Activated CD8-positive, alpha-beta T cell treated with anti-CD3 and anti-CD28 coated beads for 36 hours (primary cell): ENCODE results near the gene BICD1. TPM values are rescaled to one million over a fixed set of nuclear protein-coding genes. Genes with fewer than 3 reads are reported as not detected.
"Not testable (repeated sequence)": the region's sequence is repeated elsewhere in the genome, so short reads cannot be mapped to it uniquely, and the experiment has no call there.

Source experiments
- ATAC-seq: fragments of 200-7000 bp; cut with Tn5 transposase; one replicate; pipeline ENCODE4 v1.10.0; 2021; ENCODE audit warnings: mild to moderate bottlenecking, moderate library complexity
- CTCF ChIA-PET: fragments of 350-600 bp; sonication (Branson Sonifier 250); formaldehyde crosslinking; loops from one replicate; lab custom pipeline; 2021; ENCODE audit warnings: antibody characterized with exemption; lab: Charles Lee
- POLR2A ChIA-PET: fragments of 350-600 bp; sonication (Branson Sonifier 250); formaldehyde crosslinking; loops from one replicate; lab custom pipeline; 2021; ENCODE audit warnings: antibody characterized with exemption; lab: Charles Lee
- DNase-seq: peaks from one replicate; pipeline ENCODE4 v3.0.0-alpha.2; 2020
- H3K27ac Mint-ChIP-seq: one replicate; pipeline ENCODE4 v1.8.0; 2021; ENCODE audit warnings: mild to moderate bottlenecking, mixed read lengths
- H3K27me3 Mint-ChIP-seq: one replicate; pipeline ENCODE4 v1.8.0; 2021; ENCODE audit warnings: mixed read lengths
- H3K36me3 Mint-ChIP-seq: one replicate; pipeline ENCODE4 v1.8.0; 2021; ENCODE audit warnings: low read depth, mixed read lengths
- H3K4me1 Mint-ChIP-seq: one replicate; pipeline ENCODE4 v1.8.0; 2021; ENCODE audit warnings: low read depth, mixed read lengths
- H3K4me3 Mint-ChIP-seq: one replicate; pipeline ENCODE4 v1.8.0; 2021; ENCODE audit warnings: mild to moderate bottlenecking, moderate library complexity, mixed read lengths
- H3K9me3 Mint-ChIP-seq: one replicate; pipeline ENCODE4 v1.8.0; 2021; ENCODE audit warnings: mixed read lengths
- CTCF ChIP-seq: fragments of 200-600 bp; IDR thresholded peaks from one replicate; pipeline ENCODE4 v1.8.0; 2022; ENCODE audit warnings: antibody characterized with exemption, mild to moderate bottlenecking
- intact Hi-C: fragments of 100-400 bp; cut with micrococcal nuclease; formaldehyde crosslinking; loops from one replicate; pipeline ENCODE4 v1.10.0; 2022
- total RNA-seq, 2 experiments: library from RNA; stranded (reverse); gene quantifications; one replicate each; pipeline ENCODE4 v1.2.3, GENCODE V29; 2021

Gene BICD1
- total RNA-seq, 2 experiments from 2014 or later: 12.5 to 13.2 TPM

DNA sequence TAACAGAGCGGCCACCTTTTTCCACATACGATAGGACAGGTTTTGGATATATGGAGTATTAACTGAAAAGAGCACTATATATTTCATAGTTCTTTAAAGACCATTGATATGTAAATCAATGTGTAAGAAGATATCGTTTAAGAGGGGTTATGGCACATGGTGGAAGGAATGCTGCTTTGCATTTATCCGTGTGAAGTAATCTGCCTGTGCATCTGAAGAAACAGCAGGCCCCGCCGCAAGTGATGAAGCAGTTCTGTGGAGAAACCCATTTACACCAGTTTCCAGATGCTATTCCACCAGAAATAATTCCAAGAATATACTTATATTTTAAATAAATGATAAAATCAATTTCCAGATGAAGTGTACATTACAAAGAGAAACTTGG, 72.4 kb downstream of the BICD1 start:
- no peak for ATAC-seq
- Mint-ChIP-seq H3K36me3 (no peaks in the 10 kb centered on the region), H3K4me3 (no peak overlapping the region), H3K9me3 (no peaks in the 10 kb centered on the region), H3K27me3 (no peaks in the 10 kb centered on the region), H3K27ac (no peak overlapping the region), H3K4me1 (no peaks in the 10 kb centered on the region)
- ChIA-PET POLR2A (no interaction called here), CTCF (no interaction called here)
- TF ChIP-seq CTCF: no peak
- DNase-seq: no peak
- intact Hi-C loops: no loop called here

GRCh38 chr12:32181498-32182175, 75.0 kb downstream of the BICD1 start:
- no peak for ATAC-seq
- intact Hi-C loops: no loop called here
- Mint-ChIP-seq H3K36me3 (no peaks in the 10 kb centered on the region), H3K4me3 (no peak overlapping the region), H3K4me1 (no peaks in the 10 kb centered on the region), H3K27ac (no peak overlapping the region), H3K9me3 (no peaks in the 10 kb centered on the region), H3K27me3 (no peaks in the 10 kb centered on the region)
- ChIA-PET CTCF (no interaction called here), POLR2A (no interaction called here)
- DNase-seq: no peak
- TF ChIP-seq CTCF: no peak

DNA sequence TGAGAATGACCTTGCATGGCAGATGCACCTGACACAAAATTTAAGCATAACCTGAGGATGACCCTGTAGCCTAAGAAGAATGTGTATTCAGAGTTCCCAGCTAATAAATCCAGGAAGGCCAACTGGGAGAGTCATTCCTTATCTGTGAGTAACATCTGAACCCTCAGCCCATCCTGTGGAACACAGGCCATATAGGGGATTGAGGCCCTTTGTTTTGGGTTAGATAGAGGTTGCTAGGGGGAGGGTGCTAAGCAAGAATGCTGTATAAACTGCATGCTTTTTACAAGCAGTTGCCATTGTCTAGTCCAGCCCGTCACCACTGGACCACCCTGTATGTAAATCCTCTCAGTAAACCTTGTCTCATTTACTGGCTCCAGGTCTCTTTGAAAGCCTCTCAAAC, 77.0 kb downstream of the BICD1 start:
- Mint-ChIP-seq H3K27ac (no peak overlapping the region), H3K9me3 (no peaks in the 10 kb centered on the region), H3K4me3 (no peak overlapping the region), H3K4me1 (no peaks in the 10 kb centered on the region), H3K36me3 (peaks cover 2% of the 10 kb centered on the region), H3K27me3 (no peaks in the 10 kb centered on the region)
- ChIA-PET CTCF (interaction anchor here (0.9 kb wide), 1 partner anchor 12 kb away, joined by 3 read pairs; no protein-coding TSS in a partner anchor), POLR2A (no interaction called here)
- intact Hi-C loops: no loop called here
- ATAC-seq (no peak), DNase-seq (no peak)
- TF ChIP-seq CTCF: no peak

DNA sequence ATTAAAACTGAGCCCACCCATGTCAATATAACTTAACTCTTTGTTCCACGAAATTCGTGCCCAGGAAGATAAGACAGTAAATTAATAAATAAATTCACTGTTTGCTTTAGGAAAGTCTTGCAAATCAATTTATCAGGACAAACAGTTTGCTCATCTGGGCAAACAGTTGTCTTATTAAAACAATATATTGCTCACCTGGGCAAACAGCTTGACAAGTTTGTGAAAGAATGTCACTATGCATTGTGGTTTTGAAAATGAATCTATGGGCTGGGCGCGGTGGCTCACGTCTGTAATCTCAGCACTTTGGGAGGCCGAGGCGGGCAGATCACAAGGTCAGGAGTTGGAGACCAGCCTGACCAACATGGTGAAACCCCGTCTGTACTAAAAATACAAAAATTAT, 80.5 kb downstream of the BICD1 start:
- H3K36me3 Mint-ChIP-seq, CTCF ChIA-PET, DNase-seq, H3K4me1 Mint-ChIP-seq, H3K4me3 Mint-ChIP-seq, intact Hi-C loops, H3K27me3 Mint-ChIP-seq, H3K27ac Mint-ChIP-seq, POLR2A ChIA-PET, H3K9me3 Mint-ChIP-seq, ATAC-seq: not testable (repeated sequence)

DNA sequence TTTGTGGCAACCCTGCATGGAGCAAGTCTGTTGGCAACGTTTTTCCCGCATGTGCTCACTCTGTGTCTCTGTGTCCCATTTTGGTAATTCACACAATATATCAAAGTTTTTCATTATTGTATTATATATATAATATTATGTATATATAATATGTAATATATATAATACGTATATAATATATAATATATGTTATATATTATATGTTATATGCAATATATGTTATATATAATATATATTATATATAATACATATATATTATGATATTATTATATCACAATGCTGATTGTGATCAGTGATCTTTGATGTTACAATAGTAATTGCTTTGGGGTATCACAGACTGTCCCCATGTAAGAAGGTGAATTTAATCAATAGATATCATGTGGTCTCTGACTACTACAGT, 84.8 kb downstream of the BICD1 start:
- H3K4me1 Mint-ChIP-seq: no peaks in the 10 kb centered on the region
- ChIA-PET CTCF (no interaction called here), POLR2A (interaction anchor here (0.6 kb wide), 1 partner anchor 40 kb away, joined by 3 read pairs; no protein-coding TSS in a partner anchor)
- ATAC-seq (no peak), DNase-seq (no peak)
- intact Hi-C loops: no loop called here
- H3K27ac Mint-ChIP-seq: no peak overlapping the region
- peaks cover 7% of the 10 kb centered on the region for H3K36me3 Mint-ChIP-seq
- peaks cover 17% of the 10 kb centered on the region for H3K9me3 Mint-ChIP-seq
- H3K4me3 Mint-ChIP-seq: no peak overlapping the region
- no peaks in the 10 kb centered on the region for H3K27me3 Mint-ChIP-seq
- no peak for TF ChIP-seq CTCF
